ENCODE measurements around the gene HABP2.

DNA sequence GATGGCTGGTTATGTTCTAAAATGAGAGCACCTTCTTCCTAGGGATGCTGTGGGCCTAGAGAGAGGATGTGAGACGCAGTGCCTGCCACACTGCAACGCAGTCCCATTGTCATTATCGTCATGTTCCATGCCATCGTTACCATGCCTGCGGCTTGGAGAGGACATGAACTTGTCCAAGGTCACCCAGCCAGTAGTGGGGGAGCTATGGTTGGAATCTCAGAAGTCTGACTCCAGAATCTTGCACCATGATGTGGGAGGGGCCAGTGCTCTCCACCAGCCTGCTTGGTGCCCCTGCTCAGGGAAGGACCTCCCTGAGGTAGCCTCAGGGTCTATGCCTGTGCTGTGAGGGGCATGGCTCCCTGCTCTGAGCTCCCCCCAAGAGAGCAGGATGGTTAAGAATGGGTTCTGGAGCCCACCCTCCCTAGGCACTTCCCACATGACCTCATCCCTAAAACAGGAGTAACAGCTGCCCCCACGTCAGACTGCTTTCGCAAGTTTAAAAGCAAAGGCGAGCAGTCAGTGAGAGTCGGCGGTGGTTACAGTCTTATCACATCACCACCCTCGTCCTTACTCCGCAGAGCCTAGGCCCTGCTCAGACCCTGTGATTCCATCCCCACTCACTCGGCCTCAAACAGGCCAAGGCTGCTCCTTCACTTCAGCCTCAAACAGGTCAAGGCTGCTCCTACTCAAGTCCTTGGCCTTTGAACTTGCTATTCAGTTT, 50.4 kb downstream of the HABP2 start:
- TF ChIP-seq, protein P1, sequence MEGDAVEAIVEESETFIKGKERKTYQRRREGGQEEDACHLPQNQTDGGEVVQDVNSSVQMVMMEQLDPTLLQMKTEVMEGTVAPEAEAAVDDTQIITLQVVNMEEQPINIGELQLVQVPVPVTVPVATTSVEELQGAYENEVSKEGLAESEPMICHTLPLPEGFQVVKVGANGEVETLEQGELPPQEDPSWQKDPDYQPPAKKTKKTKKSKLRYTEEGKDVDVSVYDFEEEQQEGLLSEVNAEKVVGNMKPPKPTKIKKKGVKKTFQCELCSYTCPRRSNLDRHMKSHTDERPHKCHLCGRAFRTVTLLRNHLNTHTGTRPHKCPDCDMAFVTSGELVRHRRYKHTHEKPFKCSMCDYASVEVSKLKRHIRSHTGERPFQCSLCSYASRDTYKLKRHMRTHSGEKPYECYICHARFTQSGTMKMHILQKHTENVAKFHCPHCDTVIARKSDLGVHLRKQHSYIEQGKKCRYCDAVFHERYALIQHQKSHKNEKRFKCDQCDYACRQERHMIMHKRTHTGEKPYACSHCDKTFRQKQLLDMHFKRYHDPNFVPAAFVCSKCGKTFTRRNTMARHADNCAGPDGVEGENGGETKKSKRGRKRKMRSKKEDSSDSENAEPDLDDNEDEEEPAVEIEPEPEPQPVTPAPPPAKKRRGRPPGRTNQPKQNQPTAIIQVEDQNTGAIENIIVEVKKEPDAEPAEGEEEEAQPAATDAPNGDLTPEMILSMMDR (IDR thresholded peaks at IDR 0.05; ENCODE audit: poor library complexity) = no peak
- TF ChIP-seq EZH2phosphoT487 (IDR thresholded peaks at IDR 0.05; ENCODE audit: low read depth, severe bottlenecking, unreplicated experiment) (no peak), EZH2 (IDR thresholded peaks at IDR 0.05; ENCODE audit: borderline replicate concordance) (no peak)
